CD14-positive monocyte (primary cell): Measurements from ENCODE around the gene GRM8. TPM values are rescaled to one million over a fixed set of nuclear protein-coding genes. Genes with fewer than 3 reads are reported as not detected.

Experiments used
- DNase-seq, 3 donors: peaks; one replicate each; pipeline ENCODE4 v3.0.0-alpha.2; 2011 to 2022
- H2AFZ ChIP-seq: 2 replicates; pipeline ENCODE4 v1.6.0; 2012; ENCODE audit warnings: mild to moderate bottlenecking, low read depth, low read length, inconsistent platforms; ENCODE audit not compliant: insufficient read depth, poor library complexity, severe bottlenecking
- H3K27ac ChIP-seq, 2 donors: 1 replicate in 1 of 2; 2 replicates in 1 of 2; pipeline ENCODE4 v1.5.1; 2012 to 2013; ENCODE audit warnings: low read length in 2 of 2, control low read depth in 1 of 2, inconsistent platforms in 1 of 2, low read depth in 1 of 2, mild to moderate bottlenecking in 1 of 2
- H3K27me3 ChIP-seq, 2 donors: one replicate each; pipeline versions ENCODE4 v1.6.0 to v1.6.1; 2011 to 2013; ENCODE audit warnings: low read length in 2 of 2; ENCODE audit not compliant: control insufficient read depth in 2 of 2, insufficient read depth in 2 of 2
- H3K36me3 ChIP-seq, 2 donors: replicated peaks in 1 of 2; 1 replicate in 1 of 2; 2 replicates in 1 of 2; pipeline versions ENCODE4 v1.5.1 to v1.6.1; 2012 to 2013; ENCODE audit warnings: low read length in 2 of 2, control low read depth in 1 of 2, inconsistent platforms in 1 of 2, mild to moderate bottlenecking in 1 of 2; ENCODE audit not compliant: insufficient read depth in 2 of 2, control insufficient read depth in 1 of 2
- H3K4me1 ChIP-seq, 2 donors: 1 replicate in 1 of 2; 2 replicates in 1 of 2; pipeline versions ENCODE4 v1.5.1 to v1.6.1; 2012 to 2013; ENCODE audit warnings: low read length in 2 of 2, control low read depth in 1 of 2, inconsistent platforms in 1 of 2, mild to moderate bottlenecking in 1 of 2, moderate library complexity in 1 of 2; ENCODE audit not compliant: insufficient read depth in 2 of 2, control insufficient read depth in 1 of 2
- H3K4me2 ChIP-seq: replicated peaks from 2 replicates; pipeline ENCODE3; 2012; ENCODE audit warnings: low read length, moderate library complexity, mild to moderate bottlenecking; ENCODE audit not compliant: poor library complexity, severe bottlenecking; ENCODE audit errors: extremely low read depth
- H3K4me3 ChIP-seq, 3 experiments: fragments of 200-600 bp in 1 of 3; sonication (generic) in 1 of 3; replicated peaks in 1 of 3; 1 replicate in 2 of 3; 2 replicates in 1 of 3; pipeline ENCODE4 v1.5.1; 2011 to 2013; ENCODE audit warnings: low read length in 3 of 3, mild to moderate bottlenecking in 3 of 3, control low read depth in 2 of 3, low read depth in 2 of 3, inconsistent platforms in 1 of 3, moderate library complexity in 1 of 3
- H3K79me2 ChIP-seq: 2 replicates; pipeline ENCODE4 v1.6.0; 2012; ENCODE audit warnings: mild to moderate bottlenecking, control low read depth, inconsistent platforms, low read length, moderate library complexity; ENCODE audit not compliant: insufficient read depth
- H3K9ac ChIP-seq: 2 replicates; pipeline ENCODE4 v1.6.0; 2017; ENCODE audit warnings: low read length, mild to moderate bottlenecking; ENCODE audit not compliant: insufficient read depth, poor library complexity, severe bottlenecking
- H3K9me3 ChIP-seq, 2 donors: replicated peaks in 1 of 2; 1 replicate in 1 of 2; 2 replicates in 1 of 2; pipeline versions ENCODE4 v1.5.1 to v1.6.1; 2012 to 2013; ENCODE audit warnings: low read length in 2 of 2, control low read depth in 1 of 2; ENCODE audit not compliant: control insufficient read depth in 1 of 2, insufficient read depth in 1 of 2
- H4K20me1 ChIP-seq: 2 replicates; pipeline ENCODE4 v1.6.0; 2012; ENCODE audit warnings: mild to moderate bottlenecking, low read length, control low read depth, moderate library complexity; ENCODE audit not compliant: insufficient read depth
- H3K27ac Mint-ChIP-seq, 7 donors: one replicate each; pipeline ENCODE4 v1.8.0; 2020; ENCODE audit warnings: mild to moderate bottlenecking in 7 of 7, mixed read lengths in 7 of 7, moderate library complexity in 6 of 7, inconsistent platforms in 2 of 7
- H3K27me3 Mint-ChIP-seq, 3 donors: one replicate each; pipeline ENCODE4 v1.8.0; 2021 to 2022; ENCODE audit warnings: low read depth in 3 of 3, mild to moderate bottlenecking in 3 of 3, mixed read lengths in 3 of 3, moderate library complexity in 3 of 3, inconsistent platforms in 1 of 3
- H3K36me3 Mint-ChIP-seq, 2 donors: one replicate each; pipeline ENCODE4 v1.8.0; 2020; ENCODE audit warnings: mixed read lengths in 2 of 2, inconsistent platforms in 1 of 2, mild to moderate bottlenecking in 1 of 2
- H3K4me1 Mint-ChIP-seq: one replicate; pipeline ENCODE4 v1.8.0; 2020; ENCODE audit warnings: mild to moderate bottlenecking, mixed read lengths
- H3K4me3 Mint-ChIP-seq, 2 donors: one replicate each; pipeline ENCODE4 v1.8.0; 2020; ENCODE audit warnings: mild to moderate bottlenecking in 2 of 2, mixed read lengths in 2 of 2, moderate library complexity in 1 of 2
- H3K9me3 Mint-ChIP-seq, 7 donors: one replicate each; pipeline ENCODE4 v1.8.0; 2020 to 2022; ENCODE audit warnings: mixed read lengths in 7 of 7, mild to moderate bottlenecking in 6 of 7, moderate library complexity in 6 of 7, inconsistent platforms in 2 of 7
- WGBS: methylation state at CpG from one replicate; pipeline ENCODE4 v1.1.5; 2013; ENCODE audit warnings: missing lambda C conversion rate; ENCODE audit not compliant: insufficient coverage; 5-methylcytosine and 5-hydroxymethylcytosine counted together
- intact Hi-C, 2 donors: fragments of 100-400 bp; cut with micrococcal nuclease; formaldehyde crosslinking; loops; one replicate each; pipeline versions ENCODE4 v1.15.0 to v1.15.1; 2023
- polyA plus RNA-seq, 3 donors: library from polyadenylated mRNA; depleted of rRNA in 1 of 3; unstranded in 2 of 3; stranded (reverse) in 1 of 3; fragments of 300-500 nt in 2 of 3; fragments of >200 nt in 1 of 3; fragmentation: Illumina TruSeq in 2 of 3; gene quantifications; 1 replicate in 2 of 3; 2 replicates in 1 of 3; pipeline ENCODE4 v1.2.3, GENCODE V29; 2012 to 2021
- TF ChIP-seq, protein P1 (sequence below): fragments of 200-600 bp; IDR thresholded peaks from one replicate; pipeline ENCODE4 v1.8.0; 2022; ENCODE audit warnings: antibody characterized with exemption, mild to moderate bottlenecking

GRM8 gene
- polyA plus RNA-seq, 3 donors = not detected

DNA sequence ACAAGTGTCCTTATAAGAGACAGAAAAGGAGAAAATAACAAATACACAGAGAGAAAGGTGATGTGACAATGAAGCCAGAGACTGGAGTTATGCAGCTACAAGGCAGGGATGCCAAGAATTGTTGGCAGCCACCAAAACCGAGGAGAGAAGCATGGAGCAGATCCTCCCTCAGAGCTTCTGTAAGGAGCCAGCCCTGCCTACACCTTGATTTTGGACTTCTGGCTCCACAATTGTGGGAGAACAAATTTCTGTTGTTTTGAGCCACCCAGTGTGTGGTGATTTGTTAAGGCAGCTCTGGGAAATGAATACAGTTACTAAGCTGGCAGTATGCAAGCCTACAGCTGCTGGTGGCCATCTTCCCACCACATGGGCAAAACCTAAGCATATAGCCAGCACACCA, 163.6 kb downstream of the GRM8 start:
- no peaks in the 10 kb centered on the region for H3K36me3 Mint-ChIP-seq
- Histone ChIP-seq H2AFZ (no peak overlapping the region), H3K27ac (no peak overlapping the region), H3K4me3 (no peak overlapping the region), H3K9me3 (peaks cover 0 to 3% of the 10 kb centered on the region in 2 donors), H4K20me1 (no peaks in the 10 kb centered on the region), H3K4me2 (no peak overlapping the region), H3K27me3 (no peaks in the 10 kb centered on the region), H3K9ac (no peak overlapping the region), H3K4me1 (no peaks in the 10 kb centered on the region), H3K79me2 (no peaks in the 10 kb centered on the region), H3K36me3 (no peaks in the 10 kb centered on the region)
- no peak overlapping the region for H3K27ac Mint-ChIP-seq
- no peak overlapping the region for H3K4me3 Mint-ChIP-seq
- no peak for DNase-seq
- TF ChIP-seq, protein P1, sequence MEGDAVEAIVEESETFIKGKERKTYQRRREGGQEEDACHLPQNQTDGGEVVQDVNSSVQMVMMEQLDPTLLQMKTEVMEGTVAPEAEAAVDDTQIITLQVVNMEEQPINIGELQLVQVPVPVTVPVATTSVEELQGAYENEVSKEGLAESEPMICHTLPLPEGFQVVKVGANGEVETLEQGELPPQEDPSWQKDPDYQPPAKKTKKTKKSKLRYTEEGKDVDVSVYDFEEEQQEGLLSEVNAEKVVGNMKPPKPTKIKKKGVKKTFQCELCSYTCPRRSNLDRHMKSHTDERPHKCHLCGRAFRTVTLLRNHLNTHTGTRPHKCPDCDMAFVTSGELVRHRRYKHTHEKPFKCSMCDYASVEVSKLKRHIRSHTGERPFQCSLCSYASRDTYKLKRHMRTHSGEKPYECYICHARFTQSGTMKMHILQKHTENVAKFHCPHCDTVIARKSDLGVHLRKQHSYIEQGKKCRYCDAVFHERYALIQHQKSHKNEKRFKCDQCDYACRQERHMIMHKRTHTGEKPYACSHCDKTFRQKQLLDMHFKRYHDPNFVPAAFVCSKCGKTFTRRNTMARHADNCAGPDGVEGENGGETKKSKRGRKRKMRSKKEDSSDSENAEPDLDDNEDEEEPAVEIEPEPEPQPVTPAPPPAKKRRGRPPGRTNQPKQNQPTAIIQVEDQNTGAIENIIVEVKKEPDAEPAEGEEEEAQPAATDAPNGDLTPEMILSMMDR = no peak
- WGBS = 71% methylated on average over 1 of the region's 1 CpG
- peaks cover 0 to 12% (median 2%) of the 10 kb centered on the region in 7 donors for H3K9me3 Mint-ChIP-seq
- intact Hi-C loops = no loop called here
- no peaks in the 10 kb centered on the region for H3K4me1 Mint-ChIP-seq
- peaks cover 0 to 2% (median 0%) of the 10 kb centered on the region in 3 donors for H3K27me3 Mint-ChIP-seq

- no peaks in the 10 kb centered on the region for H3K36me3 ChIP-seq
- DNase-seq = no peak
- H3K27ac ChIP-seq = no peak overlapping the region
- TF ChIP-seq, protein P1 = no peak
- no peaks in the 10 kb centered on the region for H3K79me2 ChIP-seq
- H3K9ac ChIP-seq = no peak overlapping the region
- H2AFZ ChIP-seq = no peak overlapping the region
- Mint-ChIP-seq H3K27ac (no peak overlapping the region), H3K4me3 (no peak overlapping the region), H3K9me3 (peaks cover 0 to 6% (median 2%) of the 10 kb centered on the region in 7 donors), H3K27me3 (no peaks in the 10 kb centered on the region), H3K36me3 (no peaks in the 10 kb centered on the region), H3K4me1 (no peaks in the 10 kb centered on the region)
- intact Hi-C loops = no loop called here
- H3K4me3 ChIP-seq = no peak overlapping the region
- no peaks in the 10 kb centered on the region for H3K4me1 ChIP-seq
- H3K9me3 ChIP-seq = peaks cover 3% of the 10 kb centered on the region in 2 donors
- H3K4me2 ChIP-seq = no peak overlapping the region
- H3K27me3 ChIP-seq = no peaks in the 10 kb centered on the region
- WGBS = 60% methylated on average over 1 of the region's 3 CpGs
- no peaks in the 10 kb centered on the region for H4K20me1 ChIP-seq
Measured at GRCh38 chr7:127081539-127081938, 171.2 kb downstream of the GRM8 start.
